SHP77 (cell line): Measurements from ENCODE around the gene SLC14A1.

Source experiments
- DNase-seq, 2 experiments: peaks; one replicate each; lab custom pipeline; 2025; lab: John Stamatoyannopoulos, UW

SLC14A1 gene

GRCh38 chr18:45723567-45724355 lies at the start of gene SLC14A1:
Gene SLC14A1 (plus strand): TSS chr18:45724181. CDS start chr18:45730321, 6,140 bp downstream.
- DNase-seq: no peak

GRCh38 chr18:45677276-45677807 lies 46.6 kb upstream of the SLC14A1 start:
- DNase-seq: no peak

GRCh38 chr18:45678441-45678840 lies 45.5 kb upstream of the SLC14A1 start:
- no peak for DNase-seq

GRCh38 chr18:45678850-45679249 lies 45.1 kb upstream of the SLC14A1 start:
- no peak for DNase-seq

- DNase-seq: no peak
These were observed 43.8 kb upstream of the SLC14A1 start for GRCh38 chr18:45680066-45680690.

GRCh38 chr18:45682181-45682580 lies 41.8 kb upstream of the SLC14A1 start:
- no peak for DNase-seq

GRCh38 chr18:45684341-45685115 lies 39.5 kb upstream of the SLC14A1 start:
- DNase-seq: no peak

- no peak for DNase-seq
These were observed 36.9 kb upstream of the SLC14A1 start for GRCh38 chr18:45686891-45687611.

- DNase-seq: no peak
These were observed 36.4 kb upstream of the SLC14A1 start for GRCh38 chr18:45687621-45688020.

- DNase-seq: no peak
These were observed 35.9 kb upstream of the SLC14A1 start for GRCh38 chr18:45688113-45688512.

GRCh38 chr18:45688833-45689232 lies 35.1 kb upstream of the SLC14A1 start:
- DNase-seq: no peak

GRCh38 chr18:45689396-45689795 lies 34.6 kb upstream of the SLC14A1 start:
- DNase-seq: peak in 1 of 2 experiments; percentile 30

- peak; percentile 67 for DNase-seq
These were observed 32.8 kb upstream of the SLC14A1 start for GRCh38 chr18:45690975-45691815.

- no peak for DNase-seq
These were observed 32.2 kb upstream of the SLC14A1 start for GRCh38 chr18:45691816-45692179.

GRCh38 chr18:45702708-45703265 lies 21.2 kb upstream of the SLC14A1 start:
- no peak for DNase-seq

GRCh38 chr18:45708831-45709230 lies 15.2 kb upstream of the SLC14A1 start:
- DNase-seq: no peak

- no peak for DNase-seq
These were observed 11.9 kb upstream of the SLC14A1 start for GRCh38 chr18:45712061-45712460.

GRCh38 chr18:45713239-45713638 lies 10.7 kb upstream of the SLC14A1 start:
- no peak for DNase-seq

- DNase-seq: no peak
These were observed 8.7 kb upstream of the SLC14A1 start for GRCh38 chr18:45715212-45715780.

GRCh38 chr18:45719106-45719505 lies 4.9 kb upstream of the SLC14A1 start:
- DNase-seq: no peak
